Right atrium auricular region (tissue), 2 donors: ENCODE results near the gene MATCAP1. TPM values are rescaled to one million over a fixed set of nuclear protein-coding genes. Genes with fewer than 3 reads are reported as not detected.

Experiments
- DNase-seq: peaks from one replicate; pipeline ENCODE4 v3.0.0-alpha.2; 2019; ENCODE audit warnings: low spot score
- H3K27ac ChIP-seq, 2 donors: fragments of 200-600 bp; sonication (generic); 1 replicate in 1 of 2; 2 replicates in 1 of 2; pipeline ENCODE4 v1.5.1; 2016 to 2019
- H3K27me3 ChIP-seq, 2 donors: fragments of 200-600 bp; sonication (generic); one replicate each; pipeline versions ENCODE4 v1.5.1 to v1.6.0; 2017 to 2019
- H3K36me3 ChIP-seq: fragments of 200-600 bp; sonication (generic); one replicate; pipeline ENCODE4 v1.5.1; 2016
- H3K4me1 ChIP-seq, 2 donors: fragments of 200-600 bp; sonication (generic); one replicate each; pipeline versions ENCODE4 v1.5.1 to v1.6.0; 2017 to 2019
- H3K4me3 ChIP-seq, 2 donors: fragments of 200-600 bp; sonication (generic); 1 replicate in 1 of 2; 2 replicates in 1 of 2; pipeline ENCODE4 v1.5.1; 2017 to 2019; ENCODE audit warnings: mild to moderate bottlenecking in 1 of 2, moderate library complexity in 1 of 2
- H3K9me3 ChIP-seq, 2 donors: fragments of 200-600 bp; sonication (generic); one replicate each; pipeline ENCODE4 v1.5.1; 2019
- CTCF ChIP-seq, 2 donors: fragments of 200-600 bp; sonication (generic); IDR thresholded peaks; one replicate each; pipeline ENCODE4 v1.5.1; 2019; ENCODE audit warnings: antibody characterized with exemption in 2 of 2
- total RNA-seq, 2 donors: library from RNA; depleted of rRNA; stranded (reverse); fragments of >200 nt; gene quantifications; one replicate each; pipeline ENCODE4 v1.1.0, GENCODE V29; 2016

MATCAP1 gene
- total RNA-seq, 2 donors from 2014 or later, result 4.2 to 7.8 TPM

DNA sequence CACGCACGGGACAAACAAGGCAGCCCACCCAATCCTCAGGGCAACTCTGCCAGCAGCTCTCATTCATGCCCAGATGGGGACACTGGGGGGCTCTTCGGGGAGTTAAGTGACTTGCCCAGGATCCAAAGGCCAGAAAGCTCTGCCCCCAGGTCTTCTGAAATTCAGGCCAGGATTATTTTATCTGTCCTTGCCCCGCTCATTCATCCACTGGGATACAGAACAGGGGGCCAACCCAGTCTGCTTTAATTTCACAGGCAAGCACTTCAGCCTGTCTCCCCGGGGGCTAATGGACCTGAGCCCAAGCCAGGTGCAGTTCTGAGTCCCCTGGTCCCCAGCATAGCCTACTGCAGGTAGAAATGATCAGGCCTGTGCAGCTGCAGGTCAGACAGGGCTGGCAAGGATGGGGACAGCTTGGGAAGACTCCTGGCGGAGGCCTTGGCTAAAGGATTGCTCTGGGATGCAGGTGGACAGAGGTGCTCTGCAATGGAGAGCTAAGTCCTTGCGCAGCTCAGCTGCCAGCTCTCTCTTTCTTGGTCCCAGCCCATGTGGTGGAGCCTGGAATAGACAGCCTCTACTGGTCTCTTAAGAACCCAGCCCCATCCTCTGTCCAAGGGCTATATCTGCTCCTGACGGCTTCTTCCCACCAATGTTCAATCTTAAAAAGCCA lies 32.2 kb downstream of the MATCAP1 start:
- no peak for DNase-seq
- Histone ChIP-seq H3K4me1 (peaks cover 0 to 33% of the 10 kb centered on the region in 2 donors), H3K36me3 (peaks cover 12% of the 10 kb centered on the region), H3K27ac (peak overlapping the region; percentile 86 to 93), H3K27me3 (no peaks in the 10 kb centered on the region), H3K4me3 (peak overlapping the region; percentile 62 to 71), H3K9me3 (no peaks in the 10 kb centered on the region)
- no peak for TF ChIP-seq CTCF (IDR thresholded peaks at IDR 0.05)

- H3K4me3 ChIP-seq, result peak within 1 kb of the TSS; percentile 62 to 71
- no peaks in the 10 kb centered on the region for H3K9me3 ChIP-seq
- no peaks in the 10 kb centered on the region for H3K27me3 ChIP-seq
- TF ChIP-seq CTCF (IDR thresholded peaks at IDR 0.05), result no peak
- H3K36me3 ChIP-seq, result peaks cover 18% of the 10 kb centered on the region
- H3K27ac ChIP-seq, result peak within 1 kb of the TSS; percentile 86 to 93
- DNase-seq, result peak; percentile 83
- peaks cover 0 to 33% of the 10 kb centered on the region in 2 donors for H3K4me1 ChIP-seq
These were observed 32.8 kb downstream of the MATCAP1 start, which contains the start of gene B3GNT9 for GRCh38 chr16:67150833-67151396. Gene B3GNT9 (minus strand): TSS chr16:67150998. CDS start chr16:67150485, 513 bp downstream.

DNA sequence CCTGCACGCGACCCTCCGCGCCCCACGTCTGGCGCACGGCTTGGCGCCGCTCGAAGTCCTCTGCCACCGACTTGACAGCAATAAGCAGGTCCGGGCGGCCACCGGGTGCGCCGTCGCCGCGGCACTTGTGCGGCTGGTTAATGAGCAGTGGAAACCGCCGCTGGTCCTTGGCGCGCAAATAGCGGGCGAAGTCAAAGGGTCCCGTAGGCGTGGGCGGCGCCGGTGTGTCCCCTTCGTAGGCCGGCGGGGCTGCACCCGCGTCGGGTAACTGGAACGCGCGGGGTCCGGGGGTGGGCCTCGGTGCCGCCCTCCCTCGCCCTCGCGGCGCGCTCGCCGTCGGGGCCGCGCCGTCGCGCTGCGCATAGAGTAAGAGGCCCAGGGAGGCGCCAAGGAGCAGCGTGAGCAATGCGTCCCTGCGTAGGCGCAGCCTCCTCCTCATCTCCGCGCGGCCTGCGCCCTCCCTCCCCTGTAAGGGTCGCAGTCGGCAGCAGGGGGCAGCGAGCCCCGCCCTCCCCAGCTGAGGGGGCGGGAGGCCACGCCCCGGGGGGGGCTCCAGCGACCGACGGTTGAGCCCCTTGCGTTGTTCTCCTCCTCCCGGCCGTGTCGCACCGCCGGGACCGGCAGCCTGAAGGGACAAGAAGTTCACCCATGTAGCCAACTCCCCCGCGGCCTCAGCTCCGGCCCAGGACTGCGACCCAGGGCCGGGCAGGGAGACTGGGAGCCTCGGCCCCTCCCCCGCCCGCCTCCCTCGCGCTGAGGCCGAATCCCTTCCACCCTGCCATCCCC lies 33.5 kb downstream of the MATCAP1 start:
- Histone ChIP-seq H3K27ac (peak overlapping the region; percentile 86 to 93), H3K4me1 (peaks cover 0 to 26% of the 10 kb centered on the region in 2 donors), H3K27me3 (no peaks in the 10 kb centered on the region), H3K4me3 (peak overlapping the region; percentile 62 to 71), H3K9me3 (no peaks in the 10 kb centered on the region), H3K36me3 (peaks cover 25% of the 10 kb centered on the region)
- no peak for TF ChIP-seq CTCF (IDR thresholded peaks at IDR 0.05)
- no peak for DNase-seq

DNA sequence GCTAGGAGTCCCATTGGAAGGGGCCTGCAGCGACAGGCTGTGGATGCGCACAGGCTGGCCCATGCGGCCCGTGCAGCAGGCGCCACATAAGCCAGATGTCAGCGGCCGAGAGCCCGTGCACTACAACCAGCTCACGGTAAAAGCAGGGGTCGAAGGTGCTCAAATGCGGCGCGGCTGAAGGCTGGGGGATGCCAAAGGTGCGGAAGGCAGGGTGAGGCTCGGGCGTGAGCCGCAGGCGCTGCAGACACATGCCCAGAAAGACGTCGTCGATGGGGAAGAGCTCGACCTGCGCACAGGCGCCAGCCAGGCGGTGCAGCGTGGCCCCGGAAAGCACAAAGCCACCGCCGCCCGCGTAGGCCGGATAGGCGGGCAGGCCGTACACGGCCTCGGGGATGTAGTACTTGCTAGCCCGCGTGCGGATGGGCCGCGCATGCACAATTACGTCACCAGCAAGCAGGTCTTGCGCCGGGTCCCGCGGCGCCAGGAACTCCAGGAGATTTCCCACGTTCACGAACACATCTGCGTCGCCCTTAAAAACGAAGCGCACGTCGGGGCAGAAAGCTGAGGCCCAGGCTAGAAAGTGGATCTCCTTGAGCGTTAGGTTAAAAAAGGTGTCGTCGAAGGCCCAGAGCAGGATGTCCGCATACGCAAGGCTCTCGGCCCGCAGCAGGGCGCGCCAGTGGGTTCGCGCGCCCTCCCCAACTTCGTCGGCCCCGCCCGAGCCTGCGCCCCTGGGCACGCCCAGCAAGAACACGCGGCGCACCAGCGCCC lies 34.3 kb downstream of the MATCAP1 start:
- no peak for DNase-seq
- no peaks in the 10 kb centered on the region for H3K27me3 ChIP-seq
- H3K4me1 ChIP-seq, result peaks cover 0 to 18% of the 10 kb centered on the region in 2 donors
- H3K4me3 ChIP-seq, result no peak overlapping the region
- peaks cover 33% of the 10 kb centered on the region for H3K36me3 ChIP-seq
- no peak for TF ChIP-seq CTCF (IDR thresholded peaks at IDR 0.05)
- H3K27ac ChIP-seq, result peak overlapping the region; percentile 86 to 93
- no peaks in the 10 kb centered on the region for H3K9me3 ChIP-seq

GRCh38 chr16:67148656-67149275 lies 35.0 kb downstream of the MATCAP1 start:
- Histone ChIP-seq H3K27ac (no peak overlapping the region), H3K4me1 (peaks cover 0 to 18% of the 10 kb centered on the region in 2 donors), H3K9me3 (no peaks in the 10 kb centered on the region), H3K4me3 (no peak overlapping the region), H3K27me3 (no peaks in the 10 kb centered on the region), H3K36me3 (peaks cover 40% of the 10 kb centered on the region)
- DNase-seq, result no peak
- TF ChIP-seq CTCF (IDR thresholded peaks at IDR 0.05), result no peak
